Superior temporal gyrus (tissue), 1 donor: ENCODE measurements around the gene GSG1L.
"Not testable (repeated sequence)": the region's sequence is repeated elsewhere in the genome, so short reads cannot be mapped to it uniquely, and the experiment has no call there.

Experiments used
- DNase-seq: peaks from one replicate; pipeline ENCODE4 v3.0.0-alpha.2; 2016; ENCODE audit errors: extremely low spot score

Gene GSG1L

GRCh38 chr16:27903046-27903655 lies 160.4 kb downstream of the GSG1L start:
- no peak for DNase-seq

DNA sequence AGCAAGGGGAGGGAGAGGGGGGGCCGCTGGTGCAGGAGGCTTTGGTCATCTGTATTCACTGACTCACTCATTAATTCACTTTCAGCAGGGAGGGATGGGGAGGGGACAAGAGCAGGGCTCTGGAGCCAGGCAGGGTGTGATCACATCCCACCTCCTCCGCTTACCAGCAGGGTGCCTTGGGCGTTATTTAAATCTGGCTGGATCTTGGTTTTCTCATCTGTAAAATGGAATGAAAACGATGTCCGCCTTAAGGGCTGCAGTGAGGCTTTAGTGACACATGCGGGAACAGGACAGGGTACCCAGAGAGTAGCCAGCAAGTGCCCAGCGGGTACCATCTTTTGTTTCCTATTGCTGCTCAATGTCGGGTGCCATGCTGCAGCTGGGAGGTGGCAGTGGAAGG lies 161.0 kb downstream of the GSG1L start:
- no peak for DNase-seq

DNA sequence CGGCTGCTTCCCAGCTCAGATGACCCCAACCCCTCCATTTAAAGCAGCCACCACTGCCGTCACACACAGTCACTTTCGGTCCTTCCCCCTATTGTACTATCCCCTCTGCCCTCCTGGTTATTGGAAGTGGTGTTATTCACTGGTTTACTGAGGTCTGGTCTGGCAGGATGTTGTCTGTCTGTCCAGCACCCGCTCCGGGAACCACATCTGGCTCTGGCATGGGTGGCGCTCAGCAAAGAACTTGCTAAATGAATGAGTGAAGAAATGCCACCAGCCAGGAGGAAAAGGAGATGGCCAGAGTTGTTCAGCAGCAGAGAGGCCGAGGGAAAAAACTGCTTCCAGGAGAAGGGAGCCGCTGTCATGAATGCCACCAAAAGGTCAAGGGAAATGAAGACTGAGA lies 161.6 kb downstream of the GSG1L start:
- no peak for DNase-seq

DNA sequence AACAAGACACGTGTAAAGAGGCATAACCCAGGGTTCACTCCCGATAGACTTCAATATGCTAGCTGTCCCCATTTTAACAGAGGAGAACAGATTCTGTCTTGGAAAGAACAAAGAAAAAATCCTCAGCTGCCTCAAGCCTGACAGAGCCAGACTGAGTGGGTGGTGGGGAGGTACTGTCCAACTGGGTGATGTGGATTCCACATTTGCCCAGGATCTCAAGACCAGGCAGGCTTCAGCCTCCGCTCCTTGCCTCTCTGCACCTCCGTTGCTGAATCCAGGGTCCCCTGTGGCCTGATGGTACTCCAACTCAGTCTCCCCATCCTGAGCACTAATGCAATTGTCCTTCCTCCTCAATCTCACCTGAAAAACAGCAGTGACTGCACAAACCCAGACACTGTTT lies 163.8 kb downstream of the GSG1L start:
- peak; percentile 24 for DNase-seq

GRCh38 chr16:27894386-27894785 lies 169.1 kb downstream of the GSG1L start:
- DNase-seq = no peak

- no peak for DNase-seq
Observed at GRCh38 chr16:27892879-27893278, 170.6 kb downstream of the GSG1L start.

DNA sequence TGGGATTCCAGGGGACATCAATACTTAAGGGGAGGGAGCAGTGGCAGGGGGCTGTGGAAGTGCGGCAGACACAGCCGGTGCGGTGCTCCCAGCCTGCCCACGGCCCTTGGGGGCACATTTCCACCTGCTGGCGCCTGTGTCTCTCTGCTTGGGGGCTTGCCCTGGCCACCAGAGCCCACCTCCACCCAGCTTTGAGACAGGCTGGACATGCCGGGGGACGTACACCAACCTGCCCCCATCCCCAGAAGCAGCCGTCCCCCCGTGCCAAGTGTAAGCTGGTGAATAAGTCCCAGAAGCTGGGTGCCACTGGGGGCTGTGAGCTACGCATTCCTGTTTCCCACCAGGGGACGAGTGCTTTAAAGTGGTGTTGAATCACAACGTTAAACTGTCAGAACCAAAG lies 172.6 kb downstream of the GSG1L start:
- no peak for DNase-seq

- DNase-seq = no peak
Observed at GRCh38 chr16:27890006-27890405, 173.5 kb downstream of the GSG1L start.

GRCh38 chr16:27883576-27883975 lies 179.9 kb downstream of the GSG1L start:
- DNase-seq = no peak

GRCh38 chr16:27880287-27880686 lies 183.2 kb downstream of the GSG1L start:
- no peak for DNase-seq

DNA sequence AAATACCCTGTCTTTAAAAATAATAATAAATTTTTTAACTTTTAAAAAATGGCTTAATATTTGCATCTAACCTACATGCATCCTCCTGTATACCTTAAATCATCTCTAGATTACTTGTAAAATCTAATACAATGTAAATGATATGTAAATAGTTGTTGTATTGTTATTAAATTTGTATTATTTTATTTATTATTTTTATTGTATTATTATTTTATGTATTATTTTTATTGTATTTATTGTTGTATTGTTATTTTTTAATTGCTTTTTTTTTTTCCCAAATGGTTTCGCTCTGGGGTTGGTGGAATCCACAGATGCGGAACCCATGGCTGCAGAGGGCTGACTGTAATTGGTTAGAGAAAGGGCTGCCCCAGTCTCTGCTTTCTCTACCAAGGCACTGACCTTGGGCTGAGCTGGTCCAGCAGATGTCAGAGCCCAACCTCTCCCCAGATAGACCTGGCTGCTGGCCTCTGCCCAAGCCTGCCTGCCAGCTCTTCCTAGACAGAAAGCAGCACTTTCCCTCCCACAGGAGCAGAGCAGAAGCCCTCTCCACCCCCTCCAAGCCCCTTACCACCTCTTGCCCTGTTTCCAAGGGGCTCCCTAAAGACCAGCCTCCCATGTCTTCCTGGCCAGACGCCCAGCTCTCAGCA lies 183.8 kb downstream of the GSG1L start:
- no peak for DNase-seq

DNA sequence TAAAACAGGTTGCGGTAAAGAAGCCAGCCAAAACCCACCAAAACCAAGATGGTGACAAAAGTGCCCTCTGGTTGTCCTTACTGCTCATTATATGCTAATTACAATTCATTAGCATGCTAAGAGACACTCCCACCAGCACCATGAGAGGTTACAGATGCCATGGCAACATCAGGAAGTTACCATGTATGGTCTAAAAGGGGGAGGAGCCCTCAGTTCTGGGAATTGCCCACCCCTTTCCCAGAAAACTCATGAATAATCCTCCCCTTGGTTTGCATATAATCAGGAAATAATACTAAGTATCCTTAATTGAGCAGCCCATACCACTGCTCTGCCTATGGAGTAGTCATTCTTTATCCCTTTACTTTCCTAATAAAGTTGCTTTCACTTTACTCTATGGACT lies 190.9 kb downstream of the GSG1L start:
- DNase-seq = not testable (repeated sequence)

DNA sequence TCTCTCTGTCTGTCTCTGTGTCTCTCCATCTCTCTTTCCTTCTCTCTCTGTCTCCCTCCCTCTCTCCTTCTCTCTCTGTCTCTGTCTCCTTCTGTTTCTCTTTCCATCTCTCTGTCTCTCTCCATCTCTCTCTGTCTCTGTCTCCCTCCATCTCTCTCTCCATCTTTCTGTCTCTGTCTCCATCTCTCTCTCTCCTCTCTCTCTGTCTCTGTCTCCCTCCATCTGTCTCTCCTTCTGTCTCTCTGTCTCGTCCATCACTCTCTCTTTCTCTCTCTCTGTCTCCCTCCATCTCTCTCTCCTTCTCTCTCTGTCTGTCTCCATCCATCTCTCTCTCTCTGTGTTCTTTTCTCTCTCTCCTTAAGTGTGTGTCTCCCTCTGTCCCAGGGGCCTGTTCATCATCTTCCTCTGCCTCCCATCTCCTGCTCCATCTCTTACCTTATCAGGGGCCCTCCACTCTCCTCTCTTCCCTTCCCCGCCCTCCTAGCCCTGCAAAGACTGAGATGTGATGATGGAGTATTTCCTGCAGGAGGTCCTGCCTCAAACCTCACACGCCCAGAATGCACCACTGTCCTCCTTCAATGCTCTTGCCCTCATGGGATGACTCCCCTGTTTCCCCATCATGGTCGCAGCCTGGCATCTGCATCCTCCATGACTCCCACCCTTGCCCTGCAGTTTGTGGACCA lies 193.3 kb downstream of the GSG1L start:
- DNase-seq = no peak

- DNase-seq = no peak
Observed at GRCh38 chr16:27869411-27869810, 194.1 kb downstream of the GSG1L start.

DNA sequence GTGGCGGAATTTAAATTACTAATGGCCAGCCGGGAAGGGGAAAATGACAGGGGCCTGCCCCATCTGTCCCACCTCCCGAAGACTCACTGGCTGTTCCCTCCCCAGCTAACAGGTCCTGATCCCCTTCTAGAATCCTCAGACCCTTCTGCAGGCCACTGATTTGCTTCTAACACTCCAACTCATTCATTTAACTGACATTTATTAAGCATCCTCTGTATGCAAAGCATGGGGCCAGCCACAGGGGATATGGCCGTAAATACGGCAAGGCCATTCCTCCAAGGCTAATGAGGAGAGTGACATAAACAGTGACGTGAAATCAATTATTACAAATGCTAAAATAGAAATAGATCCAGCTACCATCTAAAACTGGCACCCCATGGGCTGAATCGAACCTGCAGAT lies 195.3 kb downstream of the GSG1L start:
- DNase-seq = no peak

- peak; percentile 29 for DNase-seq
Observed at GRCh38 chr16:27867122-27868110, 196.1 kb downstream of the GSG1L start.

DNA sequence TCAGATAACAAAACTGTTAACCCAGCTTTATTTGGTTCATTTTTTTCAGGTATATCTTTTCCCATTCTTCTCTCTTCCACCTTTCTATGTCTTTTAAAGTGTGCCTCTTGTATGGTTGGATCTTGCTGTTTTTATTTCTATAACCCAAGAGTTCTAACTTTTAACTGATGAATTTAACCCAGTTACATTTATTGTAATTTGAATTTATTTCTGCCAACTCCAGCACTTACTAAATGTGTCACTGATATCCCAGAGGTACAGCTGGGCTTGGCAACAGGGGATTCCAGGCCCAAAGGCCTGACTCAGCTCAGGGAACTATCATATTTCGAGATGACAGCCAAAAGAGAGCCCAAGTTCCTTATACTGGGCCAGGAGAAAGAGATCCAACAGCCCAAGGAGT lies 200.1 kb downstream of the GSG1L start:
- DNase-seq = no peak

DNA sequence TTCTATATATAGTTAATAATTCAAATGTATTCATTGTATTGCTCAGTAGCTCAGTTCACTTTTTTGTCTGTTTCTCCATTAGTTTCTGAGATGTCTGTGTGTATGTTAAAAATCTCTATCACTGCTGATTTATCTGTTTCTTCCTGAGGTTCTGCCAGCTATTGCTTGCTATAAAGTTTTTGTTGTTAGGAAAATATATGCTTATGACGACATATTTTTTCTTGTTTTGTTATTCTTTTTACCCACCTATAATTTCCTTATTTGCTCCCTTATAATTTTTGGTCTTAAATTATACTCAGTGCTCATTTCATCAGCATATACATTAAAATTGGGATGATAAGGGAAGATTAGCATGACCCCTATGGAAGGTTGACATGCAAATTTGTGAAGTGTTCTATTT lies 200.6 kb downstream of the GSG1L start:
- DNase-seq = no peak

DNA sequence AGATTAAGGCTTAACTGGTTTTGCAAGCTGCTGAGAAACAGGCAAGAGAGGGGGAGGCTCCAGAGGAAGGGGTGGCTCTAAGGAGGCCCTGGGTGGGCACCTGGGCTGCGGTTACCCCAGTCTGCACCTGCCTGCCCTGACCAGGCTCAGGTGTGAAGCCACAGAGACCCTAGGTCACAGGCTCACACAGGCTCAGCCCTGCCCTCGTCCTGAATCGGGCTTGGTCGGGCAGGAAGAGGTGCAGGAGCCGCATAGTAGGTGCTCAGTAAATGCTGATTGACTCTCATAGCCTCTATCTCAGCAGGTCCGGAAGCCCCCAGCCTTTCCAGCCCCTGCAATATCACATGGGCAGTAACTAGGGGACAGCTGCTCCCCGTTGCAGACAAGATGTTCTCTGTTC lies 203.4 kb downstream of the GSG1L start:
- no peak for DNase-seq

GRCh38 chr16:27859020-27859419 lies 204.5 kb downstream of the GSG1L start:
- no peak for DNase-seq

GRCh38 chr16:27853651-27854050 lies 209.9 kb downstream of the GSG1L start:
- no peak for DNase-seq

DNA sequence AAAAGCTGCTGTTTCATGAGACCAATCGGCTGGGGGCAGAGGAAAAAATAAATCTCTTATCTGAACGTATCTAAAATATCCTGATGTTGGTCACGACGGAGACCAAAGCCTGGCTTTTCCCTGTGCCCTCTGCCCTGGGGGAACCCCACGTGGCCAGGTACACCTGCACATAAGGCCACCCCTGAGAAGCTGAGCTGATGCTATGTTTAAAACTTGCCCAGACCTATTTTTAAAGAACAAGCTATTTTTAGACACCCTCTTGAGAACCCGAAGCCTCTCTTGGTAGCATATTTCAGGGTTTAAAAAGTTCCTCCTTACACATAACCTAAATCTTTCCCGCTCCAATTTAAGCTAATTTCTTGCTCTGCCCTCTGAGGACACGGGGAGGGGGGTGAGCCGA lies 210.4 kb downstream of the GSG1L start:
- DNase-seq = no peak
